GM18870 (cell line): ENCODE data around the gene TUBA1C.
"Not testable (repeated sequence)": the region's sequence is repeated elsewhere in the genome, so short reads cannot be mapped to it uniquely, and the experiment has no call there.

Experiments
- ATAC-seq: cut with Tn5 transposase; IDR thresholded peaks from one replicate; pipeline ENCODE4 v1.9.1; 2021; ENCODE audit warnings: moderate library complexity; ENCODE audit not compliant: unreplicated experiment

TUBA1C gene

GRCh38 chr12:49282740-49283375, 18.0 kb downstream of the TUBA1C start:
- not testable (repeated sequence) for ATAC-seq

GRCh38 chr12:49283541-49284429, 18.9 kb downstream of the TUBA1C start:
- no peak for ATAC-seq

GRCh38 chr12:49284672-49285071, 19.8 kb downstream of the TUBA1C start:
- no peak for ATAC-seq

- ATAC-seq: no peak
These were observed 23.0 kb downstream of the TUBA1C start for GRCh38 chr12:49287876-49288275.

- ATAC-seq: no peak
These were observed 23.6 kb downstream of the TUBA1C start for GRCh38 chr12:49288412-49288853.

GRCh38 chr12:49288922-49289555, 24.2 kb downstream of the TUBA1C start:
- ATAC-seq: no peak

- no peak for ATAC-seq
These were observed 27.8 kb downstream of the TUBA1C start for GRCh38 chr12:49292729-49293055.

GRCh38 chr12:49293056-49293956, 28.4 kb downstream of the TUBA1C start:
- no peak for ATAC-seq

- ATAC-seq: no peak
These were observed 29.4 kb downstream of the TUBA1C start for GRCh38 chr12:49294086-49294803.

GRCh38 chr12:49294804-49295081, 29.9 kb downstream of the TUBA1C start:
- ATAC-seq: no peak

- no peak for ATAC-seq
These were observed 30.4 kb downstream of the TUBA1C start, which contains the start of gene PRPH for GRCh38 chr12:49295082-49295936. Gene PRPH (plus strand): TSS chr12:49295147. CDS start chr12:49295201, 54 bp downstream.

GRCh38 chr12:49296034-49296835, 31.4 kb downstream of the TUBA1C start:
- ATAC-seq: no peak

GRCh38 chr12:49296836-49297694, 32.2 kb downstream of the TUBA1C start:
- ATAC-seq: no peak

GRCh38 chr12:49297695-49298060, 32.8 kb downstream of the TUBA1C start:
- no peak for ATAC-seq

GRCh38 chr12:49298160-49298559, 33.3 kb downstream of the TUBA1C start:
- ATAC-seq: no peak

GRCh38 chr12:49301760-49302159, 36.9 kb downstream of the TUBA1C start:
- no peak for ATAC-seq

- ATAC-seq: no peak
These were observed 39.3 kb downstream of the TUBA1C start for GRCh38 chr12:49304161-49304560.
